Tibial nerve (tissue), 3 donors: ENCODE measurements around the gene LMO7.

Source experiments
- CTCF ChIP-seq, 5 experiments: fragments of 200-600 bp in 3 of 5; fragments of 450-650 bp in 2 of 5; sonication (generic) in 3 of 5; IDR thresholded peaks; one replicate each; pipeline ENCODE4 v1.5.1; 2016 to 2019; ENCODE audit warnings: antibody characterized with exemption in 5 of 5, mild to moderate bottlenecking in 3 of 5, moderate library complexity in 2 of 5
- POLR2A ChIP-seq, 2 donors: fragments of 450-650 bp; IDR thresholded peaks; one replicate each; pipeline ENCODE4 v1.6.1; 2017; ENCODE audit warnings: antibody characterized with exemption in 2 of 2, mild to moderate bottlenecking in 2 of 2, moderate library complexity in 2 of 2

DNA sequence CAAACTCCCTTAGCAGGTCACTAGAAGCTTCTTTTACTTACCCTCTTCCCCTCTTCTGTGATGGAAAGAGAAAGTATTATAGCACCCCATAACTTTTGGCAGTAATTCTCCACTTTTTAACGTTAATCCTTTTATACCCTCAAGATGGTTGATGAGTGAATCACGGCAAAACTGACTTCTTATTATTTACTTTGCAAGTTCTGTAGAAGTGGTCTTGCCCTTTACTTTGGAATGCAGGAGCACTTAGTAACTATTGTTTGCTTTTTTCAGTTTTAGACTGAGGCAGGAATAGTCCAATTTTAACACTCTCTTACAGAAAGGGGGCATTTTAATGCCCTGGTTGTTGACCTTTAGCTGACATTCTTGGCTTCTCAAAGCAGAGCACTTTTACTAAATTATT, 260.1 kb downstream of the LMO7 start:
- no peak for TF ChIP-seq POLR2A (IDR thresholded peaks at IDR 0.05)
- TF ChIP-seq CTCF (IDR thresholded peaks at IDR 0.05), result no peak
